AG04450 (cell line): ENCODE results near the gene FHIP2A. TPM values are rescaled to one million over a fixed set of nuclear protein-coding genes. Genes with fewer than 3 reads are reported as not detected.

ENCODE experiments used
- CTCF ChIA-PET: fragments of 300-600, 350-600 bp; formaldehyde crosslinking; extraction: SDS; loops from one replicate; lab custom pipeline; 2022; ENCODE audit warnings: antibody characterized with exemption, inconsistent platforms; lab: Charles Lee
- POLR2A ChIA-PET: fragments of 350-600 bp; formaldehyde crosslinking; extraction: SDS; loops from one replicate; lab custom pipeline; 2021; ENCODE audit warnings: antibody characterized with exemption, inconsistent platforms; lab: Yijun Ruan, JAX
- DNase-seq: peaks from one replicate; pipeline ENCODE4 v3.0.0-alpha.2; 2011; ENCODE audit warnings: low read depth, low spot score
- H3K27ac ChIP-seq: one replicate; pipeline ENCODE4 v1.5.1; 2012; ENCODE audit warnings: low read depth, low read length, control low read depth
- H3K27me3 ChIP-seq: one replicate; pipeline ENCODE4 v1.6.0; 2012; ENCODE audit warnings: low read length; ENCODE audit not compliant: control insufficient read depth, insufficient read depth
- H3K4me3 ChIP-seq: 2 replicates; pipeline ENCODE4 v1.5.1; 2011; ENCODE audit warnings: mild to moderate bottlenecking, low read depth, low read length, control low read depth
- H3K9me3 ChIP-seq: 2 replicates; pipeline ENCODE4 v1.5.1; 2012; ENCODE audit warnings: low read length; ENCODE audit not compliant: control insufficient read depth, insufficient read depth
- CTCF ChIP-seq: IDR thresholded peaks from 2 replicates; pipeline ENCODE4 v1.5.1; 2011; ENCODE audit warnings: low read depth, low read length, control low read depth, inconsistent platforms
- polyA plus RNA-seq: library from polyadenylated mRNA; depleted of rRNA; stranded (reverse); fragments of >200 nt; gene quantifications from 2 replicates; pipeline ENCODE4 v1.2.3, GENCODE V29; 2011

FHIP2A gene
- polyA plus RNA-seq, 1 experiment = 27.3 TPM

GRCh38 chr10:114867365-114867764 is 45.8 kb downstream of the FHIP2A start:
- no peaks in the 10 kb centered on the region for H3K27me3 ChIP-seq
- POLR2A ChIA-PET = no interaction called here
- CTCF ChIA-PET = interaction anchor here (0.7 to 4.9 kb wide), 3 partner anchors 11 to 717 kb away, joined by 3 to 42 read pairs (median 4); no protein-coding TSS in a partner anchor
- H3K4me3 ChIP-seq = no peak overlapping the region
- TF ChIP-seq CTCF = no peak
- no peak for DNase-seq
- no peaks in the 10 kb centered on the region for H3K9me3 ChIP-seq
- no peak overlapping the region for H3K27ac ChIP-seq

GRCh38 chr10:114868870-114869519 is 47.4 kb downstream of the FHIP2A start:
- ChIA-PET CTCF (interaction anchor here (0.6 to 4.9 kb wide), 5 partner anchors 9 to 47 kb away, joined by 3 to 42 read pairs (median 7); partner anchors contain the start of gene FHIP2A), POLR2A (interaction anchor here (0.6 to 1.2 kb wide), 2 partner anchors 10 to 48 kb away, joined by 3 to 4 read pairs; partner anchors contain the start of gene FHIP2A)
- H3K9me3 ChIP-seq = no peaks in the 10 kb centered on the region
- H3K27me3 ChIP-seq = no peaks in the 10 kb centered on the region
- H3K27ac ChIP-seq = no peak overlapping the region
- no peak for TF ChIP-seq CTCF
- no peak for DNase-seq
- no peak overlapping the region for H3K4me3 ChIP-seq

GRCh38 chr10:114869520-114869892 is 47.9 kb downstream of the FHIP2A start:
- Histone ChIP-seq H3K9me3 (no peaks in the 10 kb centered on the region), H3K4me3 (no peak overlapping the region), H3K27ac (no peak overlapping the region), H3K27me3 (no peaks in the 10 kb centered on the region)
- POLR2A ChIA-PET = interaction anchor here (0.6 to 1.2 kb wide), 2 partner anchors 10 to 48 kb away, joined by 3 to 4 read pairs; partner anchors contain the start of gene FHIP2A
- no peak for TF ChIP-seq CTCF
- no peak for DNase-seq
- CTCF ChIA-PET = interaction anchor here (1.0 to 4.9 kb wide), 4 partner anchors 9 to 48 kb away, joined by 3 to 42 read pairs (median 8); partner anchors contain the start of gene FHIP2A

DNA sequence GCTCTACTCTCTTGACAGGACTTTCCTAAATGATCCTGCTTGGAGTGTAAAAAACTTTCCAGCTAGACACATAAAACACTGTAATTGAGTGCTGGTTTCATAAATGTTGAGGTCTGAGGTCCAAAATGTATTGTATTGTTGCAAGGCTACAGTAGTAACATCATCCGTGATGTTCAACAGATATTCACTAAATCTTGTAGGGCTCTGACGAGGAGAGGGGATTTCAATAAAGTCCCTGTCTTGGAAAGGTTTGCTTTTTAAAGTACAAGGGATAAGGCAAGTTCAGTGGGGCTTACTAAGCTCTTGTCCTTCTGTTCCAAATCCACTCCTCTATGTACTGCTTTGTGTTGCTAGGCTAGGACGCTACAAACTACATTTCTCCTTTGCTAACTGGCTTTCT is 48.9 kb downstream of the FHIP2A start:
- ChIA-PET POLR2A (interaction anchor here (1.2 kb wide), 1 partner anchor 49 kb away, joined by 4 read pairs; the partner anchor contains the start of gene FHIP2A), CTCF (interaction anchor here (0.8 to 4.9 kb wide), 3 partner anchors 8 to 566 kb away, joined by 3 to 42 read pairs (median 13); partner anchors contain the start of gene FHIP2A)
- Histone ChIP-seq H3K9me3 (no peaks in the 10 kb centered on the region), H3K27me3 (no peaks in the 10 kb centered on the region), H3K4me3 (no peak overlapping the region), H3K27ac (no peak overlapping the region)
- no peak for DNase-seq
- no peak for TF ChIP-seq CTCF

GRCh38 chr10:114871379-114871778 is 49.8 kb downstream of the FHIP2A start:
- ChIA-PET POLR2A (no interaction called here), CTCF (interaction anchor here (0.6 to 4.9 kb wide), 3 partner anchors 7 to 60 kb away, joined by 3 to 42 read pairs (median 3); no protein-coding TSS in a partner anchor)
- Histone ChIP-seq H3K27me3 (no peaks in the 10 kb centered on the region), H3K27ac (no peak overlapping the region), H3K4me3 (no peak overlapping the region), H3K9me3 (no peaks in the 10 kb centered on the region)
- no peak for DNase-seq
- no peak for TF ChIP-seq CTCF
